GM19351 (cell line): ENCODE data around the gene MEG3.

Experiments used
- ATAC-seq: cut with Tn5 transposase; IDR thresholded peaks from one replicate; pipeline ENCODE4 v1.9.1; 2021; ENCODE audit warnings: mild to moderate bottlenecking, moderate library complexity; ENCODE audit not compliant: unreplicated experiment

MEG3 gene

GRCh38 chr14:100879194-100879593 is 53.3 kb downstream of the MEG3 start:
- ATAC-seq = no peak

DNA sequence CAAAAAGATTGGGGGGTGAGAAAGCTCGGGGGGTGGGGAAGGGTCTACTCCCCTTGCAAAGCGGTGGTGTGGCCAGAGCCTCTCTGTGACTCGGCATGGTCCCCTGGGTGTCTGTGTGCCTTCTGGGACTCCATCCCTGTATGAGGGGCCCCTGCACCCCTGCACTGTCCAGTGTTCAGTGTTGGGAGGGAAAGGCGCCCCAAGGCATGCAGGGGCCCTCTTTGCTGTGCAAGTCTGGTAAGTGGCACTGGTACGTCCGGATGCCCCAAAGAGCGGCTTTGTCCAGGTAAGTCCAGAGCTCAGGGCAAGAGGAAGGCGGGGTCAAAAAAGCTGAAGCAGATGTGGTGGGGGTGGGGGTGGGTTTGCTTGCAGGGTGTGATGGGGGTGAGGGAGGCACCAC is 53.9 kb downstream of the MEG3 start:
- ATAC-seq = no peak

- no peak for ATAC-seq
Observed at GRCh38 chr14:100880271-100881101, 54.6 kb downstream of the MEG3 start.

GRCh38 chr14:100881211-100882025 is 55.5 kb downstream of the MEG3 start:
- no peak for ATAC-seq

DNA sequence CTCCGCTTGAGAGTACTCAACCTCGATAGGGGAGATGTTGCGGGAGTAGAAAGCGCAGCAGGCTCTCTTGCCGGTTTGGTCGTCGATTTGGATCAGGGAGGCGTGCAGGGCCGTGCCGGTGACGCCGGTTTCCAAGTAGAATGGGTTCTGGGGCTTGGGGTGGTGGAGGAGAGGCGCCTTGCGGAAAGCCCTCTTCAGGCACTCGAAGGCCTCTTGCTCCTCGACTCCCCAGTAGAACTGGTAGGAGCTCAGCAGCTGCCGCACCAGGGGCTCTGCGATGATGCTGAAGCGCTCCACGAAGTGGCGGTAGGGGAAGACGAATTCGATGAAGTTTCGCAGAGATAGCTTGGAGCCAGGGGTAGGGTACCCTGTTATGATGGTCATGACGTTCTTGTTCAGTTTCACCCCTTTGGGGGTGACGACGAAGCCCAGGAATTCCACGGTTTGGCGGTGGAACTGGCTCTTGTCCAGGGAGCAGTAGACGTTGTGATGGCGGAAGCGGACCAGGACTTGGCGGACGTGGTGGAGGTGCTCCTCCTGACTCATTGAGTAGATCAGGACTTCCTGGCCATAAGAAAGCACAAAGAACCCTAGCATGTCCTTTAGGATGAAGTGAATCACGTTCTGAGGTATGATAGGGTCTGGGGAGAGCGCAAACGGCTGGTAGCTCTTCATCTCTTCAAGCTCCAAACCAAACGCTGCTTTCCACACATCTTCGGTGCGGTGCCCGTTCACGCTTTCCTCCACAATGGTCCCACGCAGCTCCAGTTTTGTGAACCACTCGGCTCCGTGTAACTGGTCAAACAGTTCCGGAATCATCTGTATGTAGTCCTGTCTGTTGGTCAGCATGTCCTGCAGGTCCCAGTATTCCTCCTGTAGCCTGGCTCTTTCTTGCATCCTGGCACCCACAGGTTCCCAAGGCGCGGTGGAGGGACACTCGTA is 56.4 kb downstream of the MEG3 start:
- ATAC-seq = no peak

GRCh38 chr14:100882991-100883788 is 57.3 kb downstream of the MEG3 start:
- ATAC-seq = no peak

DNA sequence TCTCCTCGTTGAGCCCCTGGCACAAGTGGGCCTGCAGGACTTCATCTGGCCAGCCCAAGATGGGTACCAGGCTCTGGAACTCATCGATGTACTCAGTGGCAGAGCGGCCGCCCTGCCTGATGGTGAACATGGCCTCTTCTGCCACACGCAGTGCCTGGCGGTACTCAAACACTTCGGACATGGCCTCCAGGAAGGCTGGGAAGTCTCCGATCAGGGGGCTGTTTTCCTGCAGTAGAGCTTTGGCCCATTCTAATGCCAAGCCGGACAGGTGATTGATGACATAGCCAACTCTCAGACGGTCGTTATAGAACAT is 57.8 kb downstream of the MEG3 start:
- no peak for ATAC-seq

- no peak for ATAC-seq
Observed at GRCh38 chr14:100884456-100884855, 58.5 kb downstream of the MEG3 start.

GRCh38 chr14:100885196-100885595 is 59.3 kb downstream of the MEG3 start:
- no peak for ATAC-seq

DNA sequence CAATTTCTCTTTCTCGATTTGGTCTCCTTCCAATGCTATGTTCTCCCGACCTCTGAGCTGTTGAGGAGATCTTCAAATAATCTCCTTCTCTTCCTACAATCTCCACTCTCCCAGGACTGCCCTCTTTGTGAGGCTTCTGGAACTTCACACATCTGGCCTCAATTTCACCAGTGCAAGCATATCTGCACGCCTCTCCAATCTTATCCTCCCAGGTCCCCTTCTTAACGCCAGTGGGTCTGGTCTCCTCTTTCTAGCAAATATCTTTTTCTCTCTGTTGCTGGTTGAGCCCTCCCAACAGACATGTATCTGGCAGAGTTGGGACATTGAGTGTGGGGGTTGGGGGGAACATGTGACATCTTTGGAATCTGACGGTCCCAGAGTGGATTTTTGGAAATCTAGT is 59.7 kb downstream of the MEG3 start:
- no peak for ATAC-seq

- no peak for ATAC-seq
Observed at GRCh38 chr14:100887728-100888335, 61.9 kb downstream of the MEG3 start.

GRCh38 chr14:100888789-100889315 is 62.9 kb downstream of the MEG3 start:
- no peak for ATAC-seq

DNA sequence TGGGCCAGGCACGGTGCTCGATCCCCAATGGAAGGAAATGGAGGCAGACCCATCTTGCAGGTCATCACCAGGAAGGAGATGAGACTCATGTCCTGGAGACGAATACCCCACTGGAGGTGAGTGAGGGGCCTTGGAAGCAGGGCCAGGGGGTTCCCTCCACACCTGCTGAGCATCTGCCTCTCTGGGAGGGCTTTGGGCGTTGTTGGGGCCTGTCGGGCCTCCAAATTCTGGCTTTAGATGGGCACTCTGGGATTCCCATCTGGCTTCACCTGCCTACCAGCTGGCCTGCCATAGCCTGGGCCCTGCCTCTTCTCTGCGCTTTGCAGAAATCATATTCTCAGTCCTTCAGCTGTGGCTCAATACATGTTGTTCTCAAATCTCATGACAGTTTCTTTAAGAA is 63.7 kb downstream of the MEG3 start:
- ATAC-seq = no peak

GRCh38 chr14:100890061-100890850 is 64.3 kb downstream of the MEG3 start:
- no peak for ATAC-seq

- no peak for ATAC-seq
Observed at GRCh38 chr14:100891051-100891450, 65.1 kb downstream of the MEG3 start.

DNA sequence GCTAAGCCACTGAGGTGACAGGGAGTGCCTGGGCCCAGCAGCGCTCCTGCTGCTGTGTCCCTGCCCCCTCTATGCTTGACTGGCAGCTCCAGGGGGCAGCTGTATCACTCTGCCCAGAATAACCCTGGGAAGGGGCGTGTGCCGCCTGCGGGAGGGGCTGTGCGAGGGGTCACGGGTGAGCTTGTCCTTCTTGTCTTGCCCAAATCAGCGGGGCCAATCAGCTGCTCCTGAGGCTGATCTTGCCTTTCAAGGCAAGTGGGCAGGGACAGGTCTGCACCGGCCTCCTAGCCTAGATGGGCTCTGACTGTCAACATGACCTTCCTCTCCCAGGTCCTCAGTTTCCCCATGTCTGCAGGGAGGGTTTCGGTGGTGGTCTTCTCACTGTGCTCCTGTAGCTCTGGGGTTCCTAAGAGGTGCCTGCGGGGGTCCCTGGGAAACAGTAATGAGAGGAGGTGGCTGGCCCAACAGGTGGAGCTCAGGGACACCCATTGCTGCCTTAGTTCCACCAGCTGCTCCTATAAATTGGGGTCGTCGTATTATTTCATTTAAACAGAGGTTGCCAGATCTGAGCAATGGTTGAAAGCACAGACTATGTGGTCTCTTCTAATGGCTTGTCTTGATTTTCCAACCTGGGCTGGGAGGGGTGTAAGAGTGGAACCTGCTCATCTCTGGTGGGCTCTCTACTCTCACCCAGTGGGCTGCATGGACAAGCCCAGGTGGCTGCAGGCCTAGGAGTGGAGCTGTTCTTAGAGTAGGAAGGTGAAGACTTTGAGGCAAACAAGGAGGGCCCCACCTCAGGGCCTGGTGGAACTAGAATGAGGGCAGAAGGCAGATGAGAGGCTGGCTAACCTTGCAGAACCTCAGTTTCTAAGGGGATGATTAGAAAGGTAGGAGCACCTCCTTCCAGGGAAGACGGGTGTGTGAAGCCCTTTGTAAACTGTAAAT is 65.9 kb downstream of the MEG3 start:
- no peak for ATAC-seq

GRCh38 chr14:100892496-100893227 is 66.7 kb downstream of the MEG3 start:
- ATAC-seq = no peak
